Measurements from ENCODE around the gene AKR7A2.
"Not testable (repeated sequence)": the region's sequence is repeated elsewhere in the genome, so short reads cannot be mapped to it uniquely, and the experiment has no call there.

AKR7A2 gene

DNA sequence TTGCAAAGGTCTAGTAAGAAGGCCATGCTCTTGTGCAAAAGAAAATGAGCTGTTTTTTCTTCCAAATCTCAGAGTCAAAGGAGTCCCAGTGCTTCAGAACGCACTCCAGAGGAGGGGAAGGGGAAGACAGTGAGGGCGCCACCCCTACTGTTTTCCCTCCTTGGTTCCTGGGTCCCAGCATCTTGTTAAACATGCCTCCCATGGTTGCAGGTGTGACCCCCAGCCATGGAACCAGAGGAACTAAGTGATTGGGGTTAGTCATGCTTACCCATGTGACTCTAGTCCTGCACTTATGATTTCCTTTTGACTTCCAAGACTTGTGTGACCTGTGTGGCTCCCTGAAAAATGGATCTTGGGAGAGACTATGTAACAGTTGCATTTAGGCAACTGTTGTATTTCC is 17.3 kb downstream of the AKR7A2 start:
- no peak overlapping the region for H3K4me3 ChIP-seq (ENCODE audit: low read length)
- H3K9me3 ChIP-seq (ENCODE audit: low read length), result peaks cover 27% of the 10 kb centered on the region
- peaks cover 3% of the 10 kb centered on the region for H3K36me3 ChIP-seq (ENCODE audit: insufficient read depth, low read length)
- H3K4me1 ChIP-seq (ENCODE audit: insufficient read depth, low read length), result no peaks in the 10 kb centered on the region
- no peak overlapping the region for H2AFZ ChIP-seq (ENCODE audit: low read depth, low read length)
- H3K27me3 ChIP-seq (ENCODE audit: insufficient read depth, low read length), result no peaks in the 10 kb centered on the region

- Histone ChIP-seq H3K36me3 (ENCODE audit: insufficient read depth, low read length) (peaks cover 3% of the 10 kb centered on the region), H2AFZ (ENCODE audit: low read depth, low read length) (no peak overlapping the region), H3K9me3 (ENCODE audit: low read length) (peaks cover 12% of the 10 kb centered on the region), H3K4me3 (ENCODE audit: low read length) (no peak overlapping the region), H3K4me1 (ENCODE audit: insufficient read depth, low read length) (no peaks in the 10 kb centered on the region), H3K27me3 (ENCODE audit: insufficient read depth, low read length) (no peaks in the 10 kb centered on the region)
These were observed 22.7 kb downstream of the AKR7A2 start for GRCh38 chr1:19289244-19289643.

DNA sequence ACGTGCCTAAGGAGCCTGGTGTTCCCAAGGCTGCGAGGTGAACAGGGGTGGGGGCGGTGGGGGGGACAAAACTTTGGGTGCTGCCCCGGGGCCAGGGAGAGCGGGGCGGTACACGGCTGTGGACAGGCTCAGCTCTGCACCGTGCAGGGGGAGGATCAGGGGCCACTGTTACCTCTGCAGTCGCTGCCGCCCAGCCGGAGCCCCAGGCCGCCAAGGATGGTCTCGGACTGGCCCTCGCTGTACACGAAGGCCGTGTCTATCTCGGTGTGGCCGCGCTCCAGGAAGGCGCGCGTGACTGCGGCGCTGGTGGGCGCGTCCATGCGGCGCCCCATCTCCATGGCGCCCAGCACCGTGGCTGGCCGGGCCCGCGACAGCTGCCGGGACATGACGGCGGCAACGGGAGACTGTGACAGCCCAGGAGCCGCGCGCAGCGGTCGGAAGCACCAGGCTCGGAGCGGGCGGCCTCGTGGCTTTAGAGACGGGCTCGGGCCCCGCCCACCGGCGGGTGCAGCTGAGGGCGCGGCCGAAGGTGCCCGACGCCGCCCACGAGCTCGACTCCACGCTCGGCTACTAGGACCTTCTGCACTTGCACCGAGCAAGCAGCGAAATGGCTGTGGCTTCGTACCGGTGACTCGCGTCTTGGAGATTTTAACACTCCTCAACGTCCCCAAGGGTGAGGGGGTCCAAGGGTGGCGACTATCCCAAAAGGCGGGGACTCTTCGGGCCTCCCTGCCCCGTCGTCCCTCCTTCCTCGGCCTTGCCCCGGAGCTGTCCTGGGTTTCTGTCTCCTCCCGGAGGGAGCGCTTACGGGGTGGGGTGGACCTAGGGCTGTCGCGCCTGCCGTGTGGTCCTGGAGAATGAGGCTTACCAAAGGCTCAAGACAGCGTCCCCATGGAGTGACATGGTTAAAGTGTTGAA is 23.4 kb downstream of the AKR7A2 start, which contains the start of gene AKR7A3:
Gene AKR7A3, minus strand, starts transcription at position 447 of the 918 bp plus-strand sequence. Its CDS starts 61 bp downstream, at position 386.
- not testable (repeated sequence) for H3K36me3 ChIP-seq (ENCODE audit: insufficient read depth, low read length); H3K4me1 ChIP-seq (ENCODE audit: insufficient read depth, low read length); H3K27me3 ChIP-seq (ENCODE audit: insufficient read depth, low read length); H3K9me3 ChIP-seq (ENCODE audit: low read length); H3K4me3 ChIP-seq (ENCODE audit: low read length); H2AFZ ChIP-seq (ENCODE audit: low read depth, low read length)

DNA sequence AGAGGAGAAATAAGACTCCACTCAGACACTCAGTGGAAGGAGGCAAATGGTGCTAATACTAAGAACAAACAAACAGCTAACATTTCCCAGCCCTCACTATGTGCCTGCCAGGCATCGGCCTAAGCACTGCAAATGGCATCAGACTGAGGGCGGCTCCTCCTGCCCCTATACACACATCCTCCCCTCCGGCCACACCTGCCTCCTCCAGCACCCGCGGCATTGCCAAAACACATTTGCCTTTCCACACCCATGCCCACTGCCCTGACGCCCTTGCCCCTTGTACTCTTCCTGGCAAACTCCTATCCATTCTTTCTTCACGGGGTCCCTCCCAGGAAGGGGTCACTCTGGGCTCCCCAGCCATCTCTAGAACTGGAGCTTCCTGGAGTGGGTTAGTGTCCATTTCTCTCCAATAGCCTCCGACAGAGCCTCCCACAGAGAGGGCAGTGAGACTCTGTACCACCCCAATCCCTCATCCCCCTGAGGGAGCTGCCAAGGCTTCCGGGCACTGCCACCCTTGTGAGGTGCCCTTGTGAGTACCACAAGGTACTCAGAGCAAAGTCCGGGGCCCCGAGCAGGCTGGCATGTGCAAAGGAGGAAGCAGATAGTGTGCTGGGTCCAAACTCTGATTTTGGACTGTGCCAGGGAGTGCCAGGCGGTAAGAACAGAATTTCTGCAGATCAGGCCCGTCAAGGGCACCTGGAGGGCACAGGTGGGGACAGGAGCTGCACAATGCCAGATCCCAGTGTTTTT is 24.3 kb downstream of the AKR7A2 start:
- H3K4me3 ChIP-seq (ENCODE audit: low read length), result no peak overlapping the region
- H3K9me3 ChIP-seq (ENCODE audit: low read length), result peaks cover 5% of the 10 kb centered on the region
- H3K27me3 ChIP-seq (ENCODE audit: insufficient read depth, low read length), result no peaks in the 10 kb centered on the region
- H3K36me3 ChIP-seq (ENCODE audit: insufficient read depth, low read length), result peaks cover 5% of the 10 kb centered on the region
- no peaks in the 10 kb centered on the region for H3K4me1 ChIP-seq (ENCODE audit: insufficient read depth, low read length)
- H2AFZ ChIP-seq (ENCODE audit: low read depth, low read length), result no peak overlapping the region

GRCh38 chr1:19285807-19286206 is 26.1 kb downstream of the AKR7A2 start:
- not testable (repeated sequence) for H2AFZ ChIP-seq (ENCODE audit: low read depth, low read length); H3K9me3 ChIP-seq (ENCODE audit: low read length); H3K4me3 ChIP-seq (ENCODE audit: low read length); H3K36me3 ChIP-seq (ENCODE audit: insufficient read depth, low read length); H3K27me3 ChIP-seq (ENCODE audit: insufficient read depth, low read length); H3K4me1 ChIP-seq (ENCODE audit: insufficient read depth, low read length)

DNA sequence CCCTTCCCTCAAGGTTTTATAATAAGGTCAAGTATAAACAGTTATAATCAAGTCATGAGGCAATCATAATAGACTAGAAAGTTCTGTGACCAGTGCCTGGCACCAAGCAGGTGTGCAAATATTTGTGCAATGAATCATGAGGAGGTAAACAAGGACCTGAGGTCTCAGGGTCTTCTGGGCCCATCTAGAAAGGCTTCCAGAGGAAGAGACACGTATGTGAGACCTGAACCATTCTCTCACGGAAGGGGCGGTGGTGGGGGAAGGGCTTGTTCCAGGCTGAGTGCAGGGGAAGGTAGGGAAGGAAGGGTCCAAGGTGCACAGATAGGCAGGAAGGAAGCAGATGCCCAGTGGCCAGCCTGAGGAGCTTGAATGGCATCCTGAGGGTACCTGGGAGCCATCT is 26.6 kb downstream of the AKR7A2 start:
- not testable (repeated sequence) for H3K4me3 ChIP-seq (ENCODE audit: low read length); H2AFZ ChIP-seq (ENCODE audit: low read depth, low read length); H3K27me3 ChIP-seq (ENCODE audit: insufficient read depth, low read length); H3K9me3 ChIP-seq (ENCODE audit: low read length); H3K36me3 ChIP-seq (ENCODE audit: insufficient read depth, low read length); H3K4me1 ChIP-seq (ENCODE audit: insufficient read depth, low read length)

- Histone ChIP-seq H3K4me3 (ENCODE audit: low read length) (no peak overlapping the region), H3K9me3 (ENCODE audit: low read length) (no peaks in the 10 kb centered on the region), H2AFZ (ENCODE audit: low read depth, low read length) (no peak overlapping the region), H3K27me3 (ENCODE audit: insufficient read depth, low read length) (no peaks in the 10 kb centered on the region), H3K36me3 (ENCODE audit: insufficient read depth, low read length) (peaks cover 11% of the 10 kb centered on the region), H3K4me1 (ENCODE audit: insufficient read depth, low read length) (no peaks in the 10 kb centered on the region)
These were observed 27.1 kb downstream of the AKR7A2 start for GRCh38 chr1:19284881-19285280.

- Histone ChIP-seq H2AFZ (ENCODE audit: low read depth, low read length) (no peak overlapping the region), H3K4me3 (ENCODE audit: low read length) (no peak overlapping the region), H3K36me3 (ENCODE audit: insufficient read depth, low read length) (peaks cover 11% of the 10 kb centered on the region), H3K4me1 (ENCODE audit: insufficient read depth, low read length) (no peaks in the 10 kb centered on the region), H3K27me3 (ENCODE audit: insufficient read depth, low read length) (no peaks in the 10 kb centered on the region), H3K9me3 (ENCODE audit: low read length) (no peaks in the 10 kb centered on the region)
These were observed 28.1 kb downstream of the AKR7A2 start for GRCh38 chr1:19283891-19284290.

- Histone ChIP-seq H3K27me3 (ENCODE audit: insufficient read depth, low read length) (no peaks in the 10 kb centered on the region), H3K36me3 (ENCODE audit: insufficient read depth, low read length) (peaks cover 5% of the 10 kb centered on the region), H3K4me1 (ENCODE audit: insufficient read depth, low read length) (no peaks in the 10 kb centered on the region), H3K4me3 (ENCODE audit: low read length) (no peak overlapping the region), H2AFZ (ENCODE audit: low read depth, low read length) (no peak overlapping the region), H3K9me3 (ENCODE audit: low read length) (no peaks in the 10 kb centered on the region)
These were observed 37.3 kb downstream of the AKR7A2 start for GRCh38 chr1:19274636-19275035.

GRCh38 chr1:19273844-19274531 is 38.0 kb downstream of the AKR7A2 start:
- not testable (repeated sequence) for H3K36me3 ChIP-seq (ENCODE audit: insufficient read depth, low read length); H3K27me3 ChIP-seq (ENCODE audit: insufficient read depth, low read length); H2AFZ ChIP-seq (ENCODE audit: low read depth, low read length); H3K4me1 ChIP-seq (ENCODE audit: insufficient read depth, low read length); H3K4me3 ChIP-seq (ENCODE audit: low read length); H3K9me3 ChIP-seq (ENCODE audit: low read length)

DNA sequence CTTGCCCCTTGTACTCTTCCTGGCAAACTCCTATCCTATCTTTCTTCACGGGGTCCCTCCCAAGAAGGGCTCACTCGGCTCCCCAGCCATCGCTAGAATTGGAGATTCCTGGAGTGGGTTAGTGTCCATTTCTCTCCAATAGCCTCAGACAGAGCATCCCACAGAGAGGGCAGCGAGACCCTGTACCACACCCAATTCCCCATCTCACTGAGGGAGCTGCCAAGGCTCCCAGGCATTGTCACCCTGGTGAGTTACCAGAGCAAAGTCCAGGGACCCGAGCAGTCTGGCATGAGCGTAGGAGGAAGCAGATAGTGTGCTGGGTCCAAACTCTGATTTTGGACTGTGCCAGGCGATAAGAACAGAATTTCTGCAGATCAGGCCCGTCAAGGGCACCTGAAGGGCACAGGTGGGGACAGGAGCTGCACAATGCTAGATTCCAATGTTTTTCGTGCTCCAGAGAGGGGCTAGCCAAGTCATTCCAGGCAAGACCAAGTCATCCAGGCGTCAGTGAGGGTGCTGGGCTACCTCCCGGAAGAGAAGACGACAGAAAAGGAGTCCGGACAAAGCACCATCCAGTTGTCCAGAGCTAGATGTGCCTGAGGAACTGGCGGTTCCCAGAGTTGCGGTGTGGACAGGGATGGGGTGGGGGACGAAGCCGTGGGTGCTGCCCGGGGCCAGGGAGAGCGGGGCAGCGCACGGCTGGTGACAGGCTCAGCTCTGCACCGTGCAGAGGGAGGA is 38.7 kb downstream of the AKR7A2 start:
- Histone ChIP-seq H3K36me3 (ENCODE audit: insufficient read depth, low read length) (peaks cover 5% of the 10 kb centered on the region), H2AFZ (ENCODE audit: low read depth, low read length) (no peak overlapping the region), H3K4me3 (ENCODE audit: low read length) (no peak overlapping the region)

GRCh38 chr1:19272064-19272463 is 39.9 kb downstream of the AKR7A2 start:
- Histone ChIP-seq H2AFZ (ENCODE audit: low read depth, low read length) (no peak overlapping the region), H3K36me3 (ENCODE audit: insufficient read depth, low read length) (peaks cover 8% of the 10 kb centered on the region), H3K9me3 (ENCODE audit: low read length) (no peaks in the 10 kb centered on the region), H3K27me3 (ENCODE audit: insufficient read depth, low read length) (no peaks in the 10 kb centered on the region), H3K4me3 (ENCODE audit: low read length) (no peak overlapping the region), H3K4me1 (ENCODE audit: insufficient read depth, low read length) (no peaks in the 10 kb centered on the region)

More for the DNA sequence above, 38.7 kb downstream of the AKR7A2 start:
- H3K9me3 ChIP-seq (ENCODE audit: low read length), result no peaks in the 10 kb centered on the region
- no peaks in the 10 kb centered on the region for H3K27me3 ChIP-seq (ENCODE audit: insufficient read depth, low read length)
- H3K4me1 ChIP-seq (ENCODE audit: insufficient read depth, low read length), result no peaks in the 10 kb centered on the region

Data from neuron (in vitro differentiated cells).